ENCODE data around the gene IL31.

- no peak for TF ChIP-seq SUZ12 (IDR thresholded peaks at IDR 0.05; ENCODE audit: extremely low read depth, insufficient read depth, insufficient read length)
- no peak for TF ChIP-seq YY1 (IDR thresholded peaks at IDR 0.05; ENCODE audit: insufficient read depth, insufficient read length)
These were observed 10.5 kb upstream of the IL31 start for GRCh38 chr12:122184517-122184916.

All from NT2/D1 (cell line).